SKM-1 treated with dmso at 0.1 percent for 144 hours (cell line): ENCODE measurements around the gene LRRC26.

Experiments used
- DNase-seq: peaks from one replicate; lab custom pipeline; 2025; ENCODE audit not compliant: unreplicated experiment; lab: John Stamatoyannopoulos, UW

Gene LRRC26

DNA sequence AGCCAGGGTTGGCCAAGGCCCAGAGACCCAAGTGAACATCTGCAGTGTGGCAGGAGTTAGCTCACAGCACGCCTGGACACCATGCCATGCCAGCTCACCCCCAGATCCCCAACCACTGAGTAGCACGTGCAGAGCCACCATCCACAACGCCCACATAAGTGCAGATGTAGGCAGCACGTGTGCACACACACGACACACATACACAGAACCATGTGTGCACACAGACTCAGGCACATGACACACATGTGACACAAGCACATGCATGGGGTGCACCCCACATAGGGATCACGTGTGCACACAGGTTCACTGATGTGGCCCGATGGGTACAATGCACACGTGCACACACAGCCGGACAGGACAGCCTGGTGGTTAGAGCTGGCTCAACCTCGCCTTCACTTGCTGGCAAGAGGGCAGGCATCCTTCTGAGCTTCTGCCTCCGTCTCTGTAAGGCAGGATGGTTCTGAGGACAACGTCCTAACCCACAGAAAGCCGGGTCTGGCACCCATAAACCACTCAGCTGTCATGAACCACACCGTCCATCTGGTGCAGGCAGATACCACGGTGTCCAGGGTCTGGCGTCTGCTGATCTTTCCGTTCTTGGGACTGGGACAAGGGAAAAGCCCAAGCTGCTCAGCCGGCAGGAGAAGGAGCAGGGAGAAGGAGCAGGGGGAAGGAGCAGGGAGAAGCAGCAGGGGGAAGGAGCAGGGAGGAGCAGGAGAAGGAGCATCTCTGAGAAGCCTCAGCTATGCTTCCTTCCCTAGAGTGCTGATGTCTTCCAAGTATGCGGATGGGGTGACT lies 12.0 kb downstream of the LRRC26 start:
- DNase-seq: no peak

DNA sequence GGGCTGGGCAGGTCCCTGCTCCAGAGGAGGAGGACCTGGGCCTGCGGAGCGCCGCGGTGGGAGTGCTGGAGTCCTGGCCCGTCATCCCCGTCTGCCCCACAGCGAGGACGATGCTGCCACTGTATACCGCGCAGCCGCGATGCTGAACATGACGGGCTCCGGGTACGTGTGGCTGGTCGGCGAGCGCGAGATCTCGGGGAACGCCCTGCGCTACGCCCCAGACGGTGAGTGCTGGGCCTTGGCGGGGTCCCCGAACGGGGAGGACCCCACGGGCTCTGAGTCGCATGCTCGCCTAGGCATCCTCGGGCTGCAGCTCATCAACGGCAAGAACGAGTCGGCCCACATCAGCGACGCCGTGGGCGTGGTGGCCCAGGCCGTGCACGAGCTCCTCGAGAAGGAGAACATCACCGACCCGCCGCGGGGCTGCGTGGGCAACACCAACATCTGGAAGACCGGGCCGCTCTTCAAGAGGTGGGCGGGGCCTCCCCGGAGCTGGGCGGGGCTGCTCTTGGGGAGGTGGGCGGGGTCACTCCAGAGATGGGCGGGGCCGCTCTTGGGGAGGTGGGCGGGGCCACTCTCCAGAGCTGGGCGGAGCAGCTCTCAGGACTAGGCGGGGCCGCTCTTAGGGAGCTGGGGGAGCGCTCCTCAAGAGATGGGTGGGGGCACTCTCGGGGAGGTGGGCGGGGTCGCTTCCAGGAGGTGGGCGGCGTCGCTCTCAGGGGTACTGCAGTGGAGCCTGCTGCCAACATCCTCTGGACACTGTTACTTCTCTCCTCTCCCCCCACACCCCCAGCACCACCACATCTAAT lies 13.1 kb downstream of the LRRC26 start:
- no peak for DNase-seq

DNA sequence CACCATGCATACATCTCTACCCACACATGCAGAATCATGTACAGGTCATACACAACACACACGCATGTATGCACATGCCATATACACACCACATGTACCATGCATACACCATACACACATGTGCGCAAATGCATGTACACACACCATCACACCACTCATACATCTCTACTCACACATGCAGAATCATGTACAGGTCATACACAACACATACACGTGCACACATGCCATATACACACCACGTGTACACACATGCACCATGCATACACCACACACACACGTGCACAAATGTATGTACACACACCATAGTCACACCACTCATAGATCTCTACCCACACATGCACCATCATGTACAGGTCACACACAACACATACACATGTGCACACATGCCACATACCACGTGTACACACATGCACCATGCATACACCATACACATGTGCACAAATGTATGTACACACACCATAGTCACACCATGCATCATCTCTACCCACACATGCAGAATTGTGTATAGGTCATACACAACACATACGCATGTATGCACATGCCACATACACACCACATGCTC lies 16.9 kb downstream of the LRRC26 start:
- DNase-seq: no peak

- DNase-seq: peak; percentile 92
Observed at GRCh38 chr9:137150617-137151457, 19.0 kb downstream of the LRRC26 start.

- peak; percentile 92 for DNase-seq
Observed at GRCh38 chr9:137149942-137150616, 19.8 kb downstream of the LRRC26 start.

DNA sequence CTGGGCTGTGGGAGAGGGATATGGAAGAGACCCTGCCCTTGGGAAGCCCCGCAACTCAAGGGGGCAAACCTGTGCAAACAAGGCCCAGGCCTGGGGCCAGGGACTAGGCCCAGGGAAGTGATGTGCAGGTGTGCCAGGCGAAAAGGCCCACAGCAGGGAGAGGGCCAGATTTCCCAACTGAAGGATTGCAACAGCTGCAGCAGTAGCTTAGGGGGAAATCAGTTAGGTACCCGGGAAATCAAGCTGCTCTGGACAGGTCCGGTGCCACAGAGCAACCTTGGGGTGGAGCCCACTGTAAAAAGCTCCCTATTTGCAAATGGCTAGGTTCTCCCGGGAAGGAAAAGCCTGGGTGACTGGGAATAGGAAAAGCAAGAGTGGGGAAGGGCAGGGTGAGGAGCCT lies 20.5 kb downstream of the LRRC26 start:
- DNase-seq: no peak

DNA sequence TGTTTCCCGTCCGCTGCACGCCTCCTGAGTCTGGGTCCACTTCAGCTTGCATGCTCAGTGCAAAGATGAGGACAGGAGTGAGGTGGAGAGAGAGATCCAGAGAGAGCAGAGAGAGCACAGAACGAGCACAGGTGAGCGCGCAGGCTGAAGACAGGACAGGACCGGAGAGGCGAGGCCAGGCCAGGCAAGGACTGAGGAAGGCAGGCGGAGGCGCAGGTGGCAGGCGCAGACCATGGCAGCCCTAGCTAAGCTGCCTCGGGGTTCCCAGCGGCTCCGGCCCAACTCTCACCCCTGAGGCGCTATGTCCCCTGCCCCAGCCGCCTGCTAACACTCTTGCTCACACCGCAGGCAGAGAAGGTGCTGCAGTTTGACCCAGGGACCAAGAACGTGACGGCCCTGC lies 21.2 kb downstream of the LRRC26 start:
- DNase-seq: no peak

DNA sequence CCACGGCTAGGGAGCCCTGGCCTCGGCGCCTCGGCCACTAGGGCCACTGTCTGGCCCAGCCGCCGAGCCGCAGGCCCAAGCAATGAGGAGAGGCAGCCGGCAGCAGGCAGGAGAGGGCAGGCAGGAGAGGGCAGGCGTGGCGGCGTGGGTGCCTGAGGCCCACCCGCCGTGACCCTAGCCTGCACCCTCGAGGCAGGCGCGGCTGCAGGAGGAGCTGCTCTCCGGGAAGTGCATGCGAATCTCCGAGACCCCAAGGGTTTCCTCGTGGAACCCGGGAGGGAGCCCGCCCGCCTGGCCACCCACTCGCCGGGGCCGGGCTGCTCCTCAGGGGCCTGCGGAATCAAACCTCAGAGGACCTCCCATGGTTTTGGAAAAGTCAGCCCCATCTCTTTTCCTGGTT lies 21.6 kb downstream of the LRRC26 start:
- DNase-seq: no peak

DNA sequence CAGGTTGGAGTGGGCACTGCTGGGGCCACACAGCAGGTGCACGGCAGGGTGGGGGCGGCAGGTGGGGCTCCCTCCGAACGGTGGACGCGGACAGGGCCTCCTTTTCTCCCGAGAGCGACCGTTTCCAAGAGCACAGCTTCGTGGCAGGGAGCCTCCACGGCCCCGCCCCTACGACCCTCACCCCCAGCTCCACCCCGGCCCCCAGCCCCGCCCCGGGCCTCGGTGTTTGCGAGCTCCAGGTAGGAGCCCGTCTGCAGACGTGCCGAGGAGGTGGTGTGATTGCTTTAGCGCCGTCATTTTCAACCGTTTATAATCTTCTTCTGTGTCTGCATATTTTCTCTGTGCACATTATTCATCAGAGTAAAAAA lies 22.1 kb downstream of the LRRC26 start:
- DNase-seq: no peak

DNA sequence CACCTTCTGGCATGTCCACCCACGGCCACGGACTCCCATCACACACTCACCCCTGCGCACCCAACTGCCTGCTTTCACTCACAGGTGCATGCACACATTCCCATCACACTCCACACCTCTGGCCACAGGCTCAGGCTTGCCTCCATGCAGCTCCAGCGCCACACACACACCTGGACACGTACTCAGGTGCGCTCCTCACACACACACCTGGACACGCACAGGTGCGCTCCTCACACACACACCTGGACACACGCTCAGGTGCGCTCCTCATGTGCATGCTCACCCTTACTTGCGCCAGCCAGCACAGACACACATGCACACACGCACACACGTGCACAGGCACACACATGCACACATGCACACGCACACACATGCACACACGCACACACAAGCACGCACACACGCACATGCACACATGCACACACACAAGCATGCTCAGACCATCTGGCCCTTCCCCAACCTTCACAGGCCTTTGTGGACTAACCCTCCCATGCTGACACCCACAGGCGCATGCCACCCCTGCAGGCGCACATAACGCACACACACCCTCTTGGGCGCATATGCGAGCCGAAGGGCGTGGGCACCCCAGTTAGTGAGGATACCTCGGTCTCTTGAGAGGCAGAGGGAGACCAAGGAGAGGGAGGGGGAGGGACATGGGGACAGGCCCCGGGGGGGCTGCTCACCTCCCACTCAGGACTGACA lies 22.6 kb downstream of the LRRC26 start:
- DNase-seq: no peak

- no peak for DNase-seq
Observed at GRCh38 chr9:137146527-137146918, 23.3 kb downstream of the LRRC26 start.

GRCh38 chr9:137145731-137146526 lies 23.9 kb downstream of the LRRC26 start:
- DNase-seq: no peak

GRCh38 chr9:137143459-137143858 lies 26.4 kb downstream of the LRRC26 start:
- DNase-seq: no peak

- DNase-seq: no peak
Observed at GRCh38 chr9:137141976-137142936, 27.6 kb downstream of the LRRC26 start.

DNA sequence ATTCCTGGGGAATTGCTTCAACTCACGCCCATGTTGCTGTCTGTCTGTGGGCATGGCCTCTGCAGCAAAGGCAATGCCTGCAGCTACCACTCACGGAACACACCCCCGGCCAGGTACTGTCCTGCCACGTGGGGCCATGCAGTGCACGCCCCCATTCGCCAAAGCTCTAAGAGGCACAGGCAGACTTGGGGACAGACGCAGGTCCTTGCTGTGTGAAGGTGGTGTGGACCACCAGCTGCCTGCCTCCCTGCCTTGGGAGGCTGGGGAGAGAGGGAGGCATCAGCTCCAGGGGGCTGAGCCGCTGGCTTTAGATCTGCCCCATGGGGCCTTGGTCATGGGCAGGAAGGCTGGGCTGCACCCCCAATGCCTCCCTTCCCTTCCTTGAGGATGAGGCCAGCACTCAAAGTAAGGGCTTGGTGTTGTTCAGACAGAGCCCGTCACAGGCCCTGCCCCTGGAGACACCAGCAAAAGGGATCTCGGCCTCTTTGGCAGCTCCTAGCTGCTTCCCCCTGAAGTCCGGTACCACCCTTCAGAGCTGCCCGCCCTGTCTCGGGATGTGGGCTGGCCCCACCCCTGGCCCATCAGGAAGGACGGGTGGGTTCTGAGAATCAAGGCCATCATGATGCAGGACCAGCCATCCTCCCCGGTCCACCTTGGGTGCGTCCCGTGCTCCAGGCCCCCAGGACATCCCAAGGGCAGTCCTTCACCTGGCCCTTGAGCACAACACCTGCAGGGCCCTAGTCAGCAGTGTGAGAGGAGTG lies 28.6 kb downstream of the LRRC26 start:
- DNase-seq: no peak

DNA sequence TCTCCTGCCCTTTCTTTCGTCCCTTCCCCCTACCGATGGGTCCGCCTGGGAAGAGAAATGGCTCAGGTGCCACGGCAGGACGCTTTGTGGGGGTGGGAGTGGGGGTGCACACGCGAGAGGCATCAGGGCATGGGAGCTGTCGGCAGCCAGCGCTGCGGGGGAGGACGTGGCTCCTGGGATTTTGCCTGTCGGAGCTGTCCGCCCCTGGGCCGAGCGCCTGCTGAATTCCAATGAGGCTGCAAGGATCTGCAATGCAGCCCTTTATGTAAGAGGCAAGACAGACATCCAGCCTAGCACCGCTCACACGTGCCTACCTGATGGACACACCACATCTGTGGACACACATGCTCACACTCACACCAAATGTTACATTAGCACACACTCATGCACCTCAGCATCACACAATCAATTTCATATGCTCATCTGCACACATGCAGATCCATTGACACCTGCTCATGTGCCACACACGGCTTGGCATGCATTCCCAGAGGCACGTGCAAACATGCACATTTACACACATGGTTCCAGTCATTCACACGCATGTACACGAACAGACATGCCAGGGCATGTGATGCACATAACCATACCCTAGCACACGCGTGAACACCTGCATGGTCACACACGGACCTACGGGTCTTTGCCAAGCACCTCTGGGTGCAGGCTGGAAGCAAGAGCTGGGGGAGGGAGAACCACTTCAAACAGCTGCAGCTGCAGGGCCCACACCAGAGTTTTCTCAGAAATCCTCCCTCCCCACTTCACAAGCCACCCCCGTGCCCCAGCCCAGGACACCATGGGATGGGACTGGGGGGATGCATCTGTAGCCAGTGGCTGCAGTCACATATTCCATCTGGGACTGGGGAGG lies 29.5 kb downstream of the LRRC26 start:
- no peak for DNase-seq
